BLaER1 (cell line): ENCODE measurements around the gene UBAP2.
"Not testable (repeated sequence)": the region's sequence is repeated elsewhere in the genome, so short reads cannot be mapped to it uniquely, and the experiment has no call there.

Experiments
- H3K27ac ChIP-seq: shearing (Covaris generic); formaldehyde crosslinking; 2 replicates; pipeline ENCODE4 v1.8.1; 2022
- H3K27me3 ChIP-seq: shearing (Covaris generic); formaldehyde crosslinking; 2 replicates; pipeline ENCODE4 v1.8.1; 2022
- H3K36me3 ChIP-seq: shearing (Covaris generic); formaldehyde crosslinking; 2 replicates; pipeline ENCODE4 v1.8.1; 2022
- H3K4me1 ChIP-seq: shearing (Covaris generic); formaldehyde crosslinking; 2 replicates; pipeline ENCODE4 v1.8.1; 2022
- H3K4me2 ChIP-seq: shearing (Covaris generic); formaldehyde crosslinking; 2 replicates; pipeline ENCODE4 v1.8.1; 2022
- H3K4me3 ChIP-seq: shearing (Covaris generic); formaldehyde crosslinking; 2 replicates; pipeline ENCODE4 v1.8.1; 2022
- H3K9ac ChIP-seq: shearing (Covaris generic); formaldehyde crosslinking; 2 replicates; pipeline ENCODE4 v1.8.1; 2022
- H3K9me3 ChIP-seq: shearing (Covaris generic); formaldehyde crosslinking; 2 replicates; pipeline ENCODE4 v1.8.1; 2022
- H4K20me1 ChIP-seq: shearing (Covaris generic); formaldehyde crosslinking; 2 replicates; pipeline ENCODE4 v1.8.1; 2022
- Cebpa-rat ChIP-seq: shearing (Covaris generic); IDR thresholded peaks from 2 replicates; pipeline ENCODE4 v1.8.1; 2022

Gene UBAP2

DNA sequence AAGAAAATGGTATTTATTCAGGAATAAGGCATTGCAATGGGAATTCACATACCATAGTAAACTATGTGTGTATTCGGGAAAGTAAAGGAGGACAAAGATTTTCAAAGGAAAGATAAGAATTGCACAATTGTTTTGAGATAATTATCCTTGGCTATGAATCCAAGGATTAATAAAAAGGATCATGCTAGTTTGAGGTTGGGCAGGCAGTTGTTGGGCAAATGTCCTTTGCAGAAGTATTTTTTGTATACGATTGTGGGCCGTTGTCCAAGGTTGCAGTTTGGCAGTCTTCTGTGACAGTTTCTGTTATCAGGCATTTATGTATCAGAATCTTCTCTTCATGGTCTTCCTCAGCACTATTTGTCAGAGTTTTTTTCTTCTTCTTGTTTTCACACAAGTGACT, 10.6 kb upstream of the UBAP2 start:
- H3K9ac ChIP-seq, result no peak overlapping the region
- no peak overlapping the region for H3K4me2 ChIP-seq
- no peak overlapping the region for H3K27ac ChIP-seq
- H3K4me3 ChIP-seq, result no peak overlapping the region
- H3K4me1 ChIP-seq, result no peaks in the 10 kb centered on the region
- H4K20me1 ChIP-seq, result no peaks in the 10 kb centered on the region
- no peaks in the 10 kb centered on the region for H3K36me3 ChIP-seq
- TF ChIP-seq Cebpa-rat, result no peak
- H3K27me3 ChIP-seq, result no peaks in the 10 kb centered on the region
- H3K9me3 ChIP-seq, result no peaks in the 10 kb centered on the region

GRCh38 chr9:34049630-34050384, 1.1 kb upstream of the UBAP2 start:
- Histone ChIP-seq H3K4me3 (peak overlapping the region; percentile 87), H3K4me1 (peaks cover 31% of the 10 kb centered on the region), H3K9ac (peak overlapping the region; percentile 91), H4K20me1 (peaks cover 35% of the 10 kb centered on the region), H3K27ac (peak overlapping the region; percentile 97), H3K27me3 (no peaks in the 10 kb centered on the region), H3K36me3 (peaks cover 3% of the 10 kb centered on the region; the same call in 1 of the 2 replicates), H3K4me2 (peak overlapping the region; percentile 90), H3K9me3 (no peaks in the 10 kb centered on the region)
- TF ChIP-seq Cebpa-rat, result no peak

DNA sequence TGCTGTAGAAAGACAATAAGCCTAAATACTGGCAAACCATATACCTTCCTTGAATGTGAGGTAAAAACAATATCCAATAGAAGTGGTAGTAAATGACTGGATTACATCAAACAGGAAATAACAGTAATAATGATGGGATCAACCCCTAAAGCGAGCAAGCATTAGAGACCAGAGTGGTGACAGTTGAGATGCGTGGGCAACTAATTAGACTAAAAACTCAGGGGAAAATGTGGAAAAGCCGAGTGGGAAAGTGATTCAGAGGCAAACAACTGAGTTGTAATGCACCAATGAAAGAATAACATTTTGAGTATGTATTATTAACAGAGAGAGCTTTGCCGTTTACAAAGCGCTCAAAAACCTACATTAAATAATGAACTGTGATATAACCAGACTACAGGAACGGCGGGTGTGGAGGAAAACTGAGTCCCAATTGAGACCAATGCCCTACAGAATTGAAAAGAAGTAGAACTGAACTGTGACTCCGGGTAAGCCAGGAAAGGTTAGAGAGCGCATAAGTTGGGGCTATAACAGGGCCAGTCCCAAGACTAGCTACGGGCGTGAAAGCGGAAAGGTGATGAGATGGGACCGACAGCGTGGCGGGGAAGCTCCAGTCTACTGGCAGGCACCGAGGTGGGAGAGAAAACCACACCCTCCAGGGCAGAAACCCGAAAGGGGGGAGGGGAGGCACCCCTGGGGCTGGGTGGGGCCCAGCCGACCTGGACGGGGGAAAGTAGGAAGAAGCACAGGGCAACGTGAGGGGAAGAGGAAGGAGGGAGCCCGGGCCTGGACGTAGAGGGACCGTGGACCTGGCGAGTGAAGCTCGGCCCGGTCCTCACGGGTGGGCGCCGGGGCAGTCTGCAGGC, 592 bp downstream of the UBAP2 start:
- H3K36me3 ChIP-seq, result peaks cover 20% of the 10 kb centered on the region
- H4K20me1 ChIP-seq, result peaks cover 52% of the 10 kb centered on the region
- H3K4me2 ChIP-seq, result peak overlapping the region; percentile 90
- H3K4me3 ChIP-seq, result peak overlapping the region; percentile 87
- H3K27me3 ChIP-seq, result no peaks in the 10 kb centered on the region; the same call in 1 of the 2 replicates
- no peak for TF ChIP-seq Cebpa-rat
- H3K9ac ChIP-seq, result peak overlapping the region; percentile 91
- H3K27ac ChIP-seq, result peak overlapping the region; percentile 97
- H3K4me1 ChIP-seq, result peaks cover 31% of the 10 kb centered on the region
- H3K9me3 ChIP-seq, result no peaks in the 10 kb centered on the region

DNA sequence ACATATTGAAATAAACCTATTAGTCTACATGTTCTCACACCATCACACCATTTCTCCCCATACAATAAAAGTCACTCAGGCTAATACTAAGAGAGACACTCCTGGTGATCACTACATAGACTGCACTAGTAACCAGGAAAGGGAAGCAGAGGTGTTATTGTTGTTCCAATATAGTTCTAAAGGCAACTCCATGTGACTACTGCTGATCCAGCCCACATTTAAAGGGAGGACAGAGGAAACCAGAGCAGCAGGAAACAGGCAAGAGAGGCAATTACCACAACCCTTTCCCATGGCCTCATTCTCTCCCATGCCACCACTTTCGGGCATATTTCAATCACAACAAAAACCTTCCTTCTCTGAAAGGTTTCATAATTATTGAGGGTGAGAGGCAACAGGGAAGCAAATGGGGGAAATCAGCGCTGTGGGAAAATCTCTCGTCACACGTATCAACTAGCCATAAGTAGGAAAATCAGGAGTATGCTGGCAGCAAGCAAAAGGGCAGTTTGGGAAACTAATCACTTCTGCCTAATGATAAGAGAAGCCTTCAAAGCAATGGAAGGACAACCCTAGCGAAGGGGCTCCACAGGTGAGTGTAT, 1.8 kb downstream of the UBAP2 start:
- peak overlapping the region; percentile 91 for H3K9ac ChIP-seq
- peak overlapping the region; percentile 90 for H3K4me2 ChIP-seq
- H3K27ac ChIP-seq, result peak overlapping the region; percentile 97; the same call in 1 of the 2 replicates
- H3K4me1 ChIP-seq, result peaks cover 31% of the 10 kb centered on the region
- peaks cover 64% of the 10 kb centered on the region for H4K20me1 ChIP-seq
- peak overlapping the region; percentile 87 for H3K4me3 ChIP-seq
- no peaks in the 10 kb centered on the region; the same call in 1 of the 2 replicates for H3K27me3 ChIP-seq
- peaks cover 10% of the 10 kb centered on the region for H3K9me3 ChIP-seq
- peaks cover 32% of the 10 kb centered on the region for H3K36me3 ChIP-seq
- TF ChIP-seq Cebpa-rat, result no peak

GRCh38 chr9:34045903-34046302, 2.8 kb downstream of the UBAP2 start:
- Histone ChIP-seq H3K9me3 (peaks cover 20% of the 10 kb centered on the region), H4K20me1 (peaks cover 74% of the 10 kb centered on the region), H3K36me3 (peaks cover 42% of the 10 kb centered on the region), H3K4me3 (no peak overlapping the region), H3K27ac (no peak overlapping the region), H3K4me2 (peak overlapping the region; percentile 90), H3K4me1 (peaks cover 31% of the 10 kb centered on the region), H3K27me3 (no peaks in the 10 kb centered on the region; the same call in 1 of the 2 replicates), H3K9ac (peak overlapping the region; percentile 2; the same call in 1 of the 2 replicates)
- no peak for TF ChIP-seq Cebpa-rat

DNA sequence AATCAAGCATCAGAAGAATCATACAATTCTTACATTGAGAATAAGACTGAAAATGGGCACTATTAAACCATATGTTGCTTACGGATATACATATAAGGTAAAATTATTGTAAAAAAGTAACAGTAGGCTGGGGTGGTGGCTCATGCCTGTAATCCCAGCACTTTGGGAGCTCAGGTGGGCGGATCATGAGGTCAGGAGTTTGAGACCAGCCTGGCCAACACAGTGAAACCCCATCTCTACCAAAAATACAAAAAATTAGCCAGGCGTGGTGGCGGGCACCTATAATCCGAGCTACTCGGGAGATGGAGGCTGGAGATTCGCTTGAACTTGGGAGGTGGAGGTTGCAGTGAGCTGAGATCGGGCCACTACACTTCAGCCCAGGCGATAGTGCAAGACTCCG, 6.6 kb downstream of the UBAP2 start:
- not testable (repeated sequence) for H3K9ac ChIP-seq, H3K4me2 ChIP-seq, H3K27me3 ChIP-seq, H3K4me3 ChIP-seq, H3K27ac ChIP-seq
- Histone ChIP-seq H3K36me3 (peaks cover 78% of the 10 kb centered on the region), H4K20me1 (peaks cover 85% of the 10 kb centered on the region), H3K9me3 (peaks cover 50% of the 10 kb centered on the region), H3K4me1 (peaks cover 15% of the 10 kb centered on the region)

GRCh38 chr9:34038851-34039250, 9.8 kb downstream of the UBAP2 start:
- H3K4me3 ChIP-seq, H3K4me2 ChIP-seq, H3K27ac ChIP-seq, H3K4me1 ChIP-seq, H3K27me3 ChIP-seq, H3K9ac ChIP-seq: not testable (repeated sequence)
- Histone ChIP-seq H3K36me3 (peaks cover 79% of the 10 kb centered on the region), H4K20me1 (peaks cover 85% of the 10 kb centered on the region), H3K9me3 (peaks cover 50% of the 10 kb centered on the region)

DNA sequence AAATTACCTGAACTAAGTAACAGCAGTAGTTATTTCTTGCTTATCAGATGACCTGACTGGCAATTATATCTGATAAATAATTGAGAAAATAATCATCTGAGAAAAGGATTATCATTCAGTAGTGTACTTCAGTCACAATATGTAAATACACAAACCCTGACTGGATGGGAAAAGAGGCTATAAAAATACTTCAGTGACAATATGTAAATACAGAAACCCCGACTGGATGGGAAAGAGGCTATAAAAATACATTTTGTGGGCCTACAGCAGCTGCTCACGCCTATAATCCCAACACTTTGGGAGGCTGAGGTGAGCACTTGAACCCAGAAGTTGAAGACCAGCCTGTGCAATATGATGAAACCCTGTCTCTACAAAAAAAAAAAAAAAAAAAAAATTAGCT, 11.1 kb downstream of the UBAP2 start:
- TF ChIP-seq Cebpa-rat, result no peak
- no peak overlapping the region for H3K4me2 ChIP-seq
- peaks cover 47% of the 10 kb centered on the region for H3K9me3 ChIP-seq
- no peak overlapping the region for H3K27ac ChIP-seq
- no peak overlapping the region for H3K4me3 ChIP-seq
- no peaks in the 10 kb centered on the region for H3K27me3 ChIP-seq
- no peak overlapping the region for H3K9ac ChIP-seq
- H3K36me3 ChIP-seq, result peaks cover 79% of the 10 kb centered on the region
- H3K4me1 ChIP-seq, result no peaks in the 10 kb centered on the region
- H4K20me1 ChIP-seq, result peaks cover 85% of the 10 kb centered on the region

GRCh38 chr9:34036625-34037024, 12.1 kb downstream of the UBAP2 start:
- no peaks in the 10 kb centered on the region for H3K27me3 ChIP-seq
- H3K27ac ChIP-seq, result no peak overlapping the region
- no peak overlapping the region for H3K4me2 ChIP-seq
- H3K36me3 ChIP-seq, result peaks cover 79% of the 10 kb centered on the region
- H3K4me1 ChIP-seq, result no peaks in the 10 kb centered on the region
- H3K9me3 ChIP-seq, result peaks cover 37% of the 10 kb centered on the region
- no peak for TF ChIP-seq Cebpa-rat
- no peak overlapping the region for H3K9ac ChIP-seq
- H4K20me1 ChIP-seq, result peaks cover 85% of the 10 kb centered on the region
- no peak overlapping the region for H3K4me3 ChIP-seq

DNA sequence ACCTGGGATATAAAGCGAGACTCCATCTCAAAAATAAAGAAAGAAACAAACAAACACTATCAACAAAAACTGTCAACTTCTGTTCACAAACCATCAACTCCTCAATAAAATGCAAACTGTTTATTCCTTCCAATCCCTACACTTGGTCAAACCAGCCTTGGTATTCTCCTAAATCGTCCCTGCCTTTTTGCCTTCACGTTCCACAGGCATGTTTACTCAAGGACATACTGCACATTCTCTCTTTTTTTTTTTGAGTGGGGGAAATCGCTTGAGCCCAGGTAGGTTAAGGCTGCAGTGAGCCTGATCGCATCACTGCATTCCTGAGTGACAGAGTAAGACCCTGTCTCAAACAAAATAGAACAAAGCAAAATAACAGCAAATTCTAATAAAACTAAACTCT, 13.0 kb downstream of the UBAP2 start:
- Histone ChIP-seq H3K9ac (no peak overlapping the region), H3K27me3 (no peaks in the 10 kb centered on the region), H3K27ac (no peak overlapping the region), H3K9me3 (peaks cover 28% of the 10 kb centered on the region), H3K4me1 (no peaks in the 10 kb centered on the region), H3K36me3 (peaks cover 79% of the 10 kb centered on the region), H4K20me1 (peaks cover 85% of the 10 kb centered on the region), H3K4me3 (no peak overlapping the region), H3K4me2 (no peak overlapping the region)
- TF ChIP-seq Cebpa-rat, result no peak
